ENCODE results near the gene CCR5AS.
"Not testable (repeated sequence)": the region's sequence is repeated elsewhere in the genome, so short reads cannot be mapped to it uniquely, and the experiment has no call there.

Gene CCR5AS

GRCh38 chr3:46389306-46389705, 17.6 kb downstream of the CCR5AS start:
- ATAC-seq (replicated peaks): no peak
- H3K27ac Mint-ChIP-seq: no peak overlapping the region

GRCh38 chr3:46388847-46389246, 18.0 kb downstream of the CCR5AS start:
- not testable (repeated sequence) for H3K27me3 Mint-ChIP-seq; H3K36me3 Mint-ChIP-seq; ATAC-seq (replicated peaks); DNase-seq; H3K27ac Mint-ChIP-seq; H3K4me3 Mint-ChIP-seq; H3K9me3 Mint-ChIP-seq
- peaks cover 11 to 20% of the 10 kb centered on the region in 2 donors for H3K4me1 Mint-ChIP-seq

More at GRCh38 chr3:46389306-46389705, 17.6 kb downstream of the CCR5AS start:
- no peak overlapping the region for H3K4me3 Mint-ChIP-seq
- H3K27me3 Mint-ChIP-seq: no peaks in the 10 kb centered on the region
- H3K36me3 Mint-ChIP-seq: no peaks in the 10 kb centered on the region
- no peak for DNase-seq
- no peaks in the 10 kb centered on the region for H3K9me3 Mint-ChIP-seq
- H3K4me1 Mint-ChIP-seq: peaks cover 8 to 16% of the 10 kb centered on the region in 2 donors

- Mint-ChIP-seq H3K4me3 (peak overlapping the region in 1 of 2 donors; percentile 1), H3K27me3 (no peaks in the 10 kb centered on the region), H3K27ac (no peak overlapping the region), H3K9me3 (no peaks in the 10 kb centered on the region), H3K36me3 (no peaks in the 10 kb centered on the region), H3K4me1 (peaks cover 23 to 33% of the 10 kb centered on the region in 2 donors)
- DNase-seq: no peak
- peak; percentile 77 to 78 for ATAC-seq (replicated peaks)
These were observed 20.7 kb downstream of the CCR5AS start for GRCh38 chr3:46386205-46386604.

- H3K4me1 Mint-ChIP-seq: peaks cover 32 to 47% of the 10 kb centered on the region in 2 donors
- DNase-seq: no peak
- no peak overlapping the region for H3K27ac Mint-ChIP-seq
- H3K9me3 Mint-ChIP-seq: no peaks in the 10 kb centered on the region
- H3K27me3 Mint-ChIP-seq: no peaks in the 10 kb centered on the region
- H3K36me3 Mint-ChIP-seq: no peaks in the 10 kb centered on the region
- H3K4me3 Mint-ChIP-seq: peak overlapping the region in 1 of 2 donors; percentile 39
- peak; percentile 60 for ATAC-seq (replicated peaks)
These were observed 22.9 kb downstream of the CCR5AS start for GRCh38 chr3:46383951-46384330.

- Mint-ChIP-seq H3K4me3 (peak overlapping the region in 1 of 2 donors; percentile 39), H3K36me3 (no peaks in the 10 kb centered on the region), H3K4me1 (peaks cover 33 to 49% of the 10 kb centered on the region in 2 donors), H3K9me3 (no peaks in the 10 kb centered on the region), H3K27ac (peak overlapping the region; percentile 78), H3K27me3 (peaks cover 0 to 1% of the 10 kb centered on the region in 2 donors)
- DNase-seq (no peak), ATAC-seq (replicated peaks) (peak; percentile 72 to 77)
These were observed 23.5 kb downstream of the CCR5AS start for GRCh38 chr3:46383211-46383950.

- H3K4me1 Mint-ChIP-seq: peaks cover 35 to 53% of the 10 kb centered on the region in 2 donors
- no peaks in the 10 kb centered on the region for H3K36me3 Mint-ChIP-seq
- H3K27ac Mint-ChIP-seq: no peak overlapping the region
- H3K9me3 Mint-ChIP-seq: no peaks in the 10 kb centered on the region
- no peak overlapping the region for H3K4me3 Mint-ChIP-seq
- no peak for DNase-seq
- no peak for ATAC-seq (replicated peaks)
- H3K27me3 Mint-ChIP-seq: peaks cover 0 to 5% of the 10 kb centered on the region in 2 donors
These were observed 25.2 kb downstream of the CCR5AS start for GRCh38 chr3:46381625-46382024.

GRCh38 chr3:46380471-46381221, 26.2 kb downstream of the CCR5AS start:
- H3K4me3 Mint-ChIP-seq: no peak overlapping the region
- no peak for DNase-seq

GRCh38 chr3:46378426-46378942, 28.4 kb downstream of the CCR5AS start:
- Mint-ChIP-seq H3K27ac (peak overlapping the region; percentile 2), H3K4me3 (no peak overlapping the region), H3K36me3 (no peaks in the 10 kb centered on the region), H3K9me3 (no peaks in the 10 kb centered on the region), H3K4me1 (peaks cover 20 to 29% of the 10 kb centered on the region in 2 donors), H3K27me3 (peaks cover 8 to 16% of the 10 kb centered on the region in 2 donors)
- ATAC-seq (replicated peaks): peak; percentile 72 to 79
- peak; percentile 36 for DNase-seq

More at GRCh38 chr3:46380471-46381221, 26.2 kb downstream of the CCR5AS start:
- Mint-ChIP-seq H3K27me3 (peaks cover 0 to 5% of the 10 kb centered on the region in 2 donors), H3K4me1 (peaks cover 31 to 45% of the 10 kb centered on the region in 2 donors), H3K9me3 (no peaks in the 10 kb centered on the region), H3K36me3 (no peaks in the 10 kb centered on the region), H3K27ac (peak overlapping the region; percentile 31)
- no peak for ATAC-seq (replicated peaks)

- H3K36me3 Mint-ChIP-seq: no peaks in the 10 kb centered on the region
- H3K4me1 Mint-ChIP-seq: peaks cover 11 to 16% of the 10 kb centered on the region in 2 donors
- DNase-seq: no peak
These were observed 31.1 kb downstream of the CCR5AS start for GRCh38 chr3:46375814-46376213.

GRCh38 chr3:46375218-46375617, 31.6 kb downstream of the CCR5AS start:
- Mint-ChIP-seq H3K9me3 (no peaks in the 10 kb centered on the region), H3K36me3 (no peaks in the 10 kb centered on the region), H3K27ac (no peak overlapping the region), H3K4me3 (no peak overlapping the region), H3K4me1 (peaks cover 7 to 10% of the 10 kb centered on the region in 2 donors), H3K27me3 (peaks cover 14 to 22% of the 10 kb centered on the region in 2 donors)
- ATAC-seq (replicated peaks) (no peak), DNase-seq (no peak)

More at GRCh38 chr3:46375814-46376213, 31.1 kb downstream of the CCR5AS start:
- no peak for ATAC-seq (replicated peaks)
- peaks cover 14 to 22% of the 10 kb centered on the region in 2 donors for H3K27me3 Mint-ChIP-seq
- no peak overlapping the region for H3K4me3 Mint-ChIP-seq
- H3K27ac Mint-ChIP-seq: no peak overlapping the region
- H3K9me3 Mint-ChIP-seq: no peaks in the 10 kb centered on the region

- peaks cover 5 to 9% of the 10 kb centered on the region in 2 donors for H3K4me1 Mint-ChIP-seq
- H3K9me3 Mint-ChIP-seq: no peaks in the 10 kb centered on the region
- ATAC-seq (replicated peaks) (no peak), DNase-seq (no peak)
- no peak overlapping the region for H3K4me3 Mint-ChIP-seq
- H3K36me3 Mint-ChIP-seq: no peaks in the 10 kb centered on the region
- peaks cover 14 to 22% of the 10 kb centered on the region in 2 donors for H3K27me3 Mint-ChIP-seq
- no peak overlapping the region for H3K27ac Mint-ChIP-seq
These were observed 32.1 kb downstream of the CCR5AS start for GRCh38 chr3:46374755-46375154.

GRCh38 chr3:46372492-46373359, 34.1 kb downstream of the CCR5AS start:
- Mint-ChIP-seq H3K27ac (no peak overlapping the region), H3K4me3 (no peak overlapping the region), H3K27me3 (peaks cover 14 to 17% of the 10 kb centered on the region in 2 donors), H3K36me3 (no peaks in the 10 kb centered on the region), H3K9me3 (no peaks in the 10 kb centered on the region), H3K4me1 (peaks cover 3 to 18% of the 10 kb centered on the region in 2 donors)
- no peak for DNase-seq
- no peak for ATAC-seq (replicated peaks)

GRCh38 chr3:46371519-46372340, 35.1 kb downstream of the CCR5AS start:
- peaks cover 3 to 20% of the 10 kb centered on the region in 2 donors for H3K4me1 Mint-ChIP-seq
- DNase-seq (no peak), ATAC-seq (replicated peaks) (no peak)
- H3K4me3 Mint-ChIP-seq: no peak overlapping the region
- no peaks in the 10 kb centered on the region for H3K9me3 Mint-ChIP-seq
- peaks cover 14 to 17% of the 10 kb centered on the region in 2 donors for H3K27me3 Mint-ChIP-seq
- no peak overlapping the region for H3K27ac Mint-ChIP-seq
- H3K36me3 Mint-ChIP-seq: no peaks in the 10 kb centered on the region

Data from stimulated activated naive B cell treated with anti-CD40 and anti-IgM and Interleukin-4, amounts not matched to agents 10 μg/mL and 1 μg/mL and 100 μg/mL, for 72 hours (primary cell).